Hypothalamus (tissue), 51 donors: ENCODE measurements around the gene ERO1A.

Experiments used
- DNase-seq, 51 donors: peaks; one replicate each; lab custom pipeline; 2025; lab: John Stamatoyannopoulos, UW

Gene ERO1A

GRCh38 chr14:52701223-52701622 lies 5.9 kb upstream of the ERO1A start:
- no peak for DNase-seq

GRCh38 chr14:52700701-52701172 lies 5.4 kb upstream of the ERO1A start:
- no peak for DNase-seq

- peak in 24 of 51 donors; percentile 11 to 77 (median 42) for DNase-seq
These were observed 437 bp downstream of the ERO1A start for GRCh38 chr14:52694761-52695480.

GRCh38 chr14:52693532-52693931 lies 1.8 kb downstream of the ERO1A start:
- no peak for DNase-seq

GRCh38 chr14:52693036-52693435 lies 2.3 kb downstream of the ERO1A start:
- no peak for DNase-seq

GRCh38 chr14:52692248-52692962 lies 3.0 kb downstream of the ERO1A start:
- no peak for DNase-seq

- no peak for DNase-seq
These were observed 4.2 kb downstream of the ERO1A start for GRCh38 chr14:52690983-52691760.

GRCh38 chr14:52686176-52686575 lies 9.2 kb downstream of the ERO1A start:
- no peak for DNase-seq

- no peak for DNase-seq
These were observed 11.3 kb downstream of the ERO1A start for GRCh38 chr14:52683985-52684520.

GRCh38 chr14:52678591-52678990 lies 16.8 kb downstream of the ERO1A start:
- no peak for DNase-seq

GRCh38 chr14:52663850-52664249 lies 31.5 kb downstream of the ERO1A start:
- DNase-seq = no peak

- DNase-seq = no peak
These were observed 34.0 kb downstream of the ERO1A start for GRCh38 chr14:52661314-52661713.

- no peak for DNase-seq
These were observed 34.5 kb downstream of the ERO1A start for GRCh38 chr14:52660832-52661231.

- DNase-seq = no peak
These were observed 35.0 kb downstream of the ERO1A start for GRCh38 chr14:52660325-52660724.

GRCh38 chr14:52656905-52657304 lies 38.5 kb downstream of the ERO1A start:
- no peak for DNase-seq

- no peak for DNase-seq
These were observed 44.6 kb downstream of the ERO1A start for GRCh38 chr14:52650774-52651173.

GRCh38 chr14:52649511-52649910 lies 45.8 kb downstream of the ERO1A start:
- DNase-seq = peak in 1 of 51 donors; percentile 7

- no peak for DNase-seq
These were observed 53.6 kb downstream of the ERO1A start for GRCh38 chr14:52641745-52642144.

- DNase-seq = no peak
These were observed 55.2 kb downstream of the ERO1A start for GRCh38 chr14:52640137-52640536.

GRCh38 chr14:52619687-52620086 lies 75.7 kb downstream of the ERO1A start:
- no peak for DNase-seq

- no peak for DNase-seq
These were observed 76.8 kb downstream of the ERO1A start for GRCh38 chr14:52618602-52619001.
